KMS-11 (cell line): ENCODE results near the gene SLC7A1.

Experiments
- H2AFZ ChIP-seq: fragments of 200-600 bp; sonication (generic); 2 replicates; pipeline ENCODE4 v1.6.1; 2016; ENCODE audit warnings: antibody characterized with exemption, mixed run types, low read depth
- H3K27ac ChIP-seq: fragments of 200-600 bp; sonication (generic); 2 replicates; pipeline ENCODE4 v1.6.1; 2016; ENCODE audit warnings: mild to moderate bottlenecking, mixed run types
- H3K27me3 ChIP-seq: fragments of 200-600 bp; sonication (generic); 2 replicates; pipeline ENCODE4 v1.6.1; 2017; ENCODE audit warnings: mild to moderate bottlenecking, low read depth, mixed run types, moderate library complexity; ENCODE audit not compliant: insufficient read depth
- H3K36me3 ChIP-seq: fragments of 200-600 bp; sonication (generic); 2 replicates; pipeline ENCODE4 v1.6.1; 2017; ENCODE audit warnings: mild to moderate bottlenecking, mixed run types; ENCODE audit not compliant: insufficient read depth
- H3K4me1 ChIP-seq: fragments of 200-600 bp; sonication (generic); 2 replicates; pipeline ENCODE4 v1.6.1; 2016; ENCODE audit warnings: mild to moderate bottlenecking, low read depth, mixed run types; ENCODE audit not compliant: poor library complexity, severe bottlenecking
- H3K4me2 ChIP-seq: fragments of 200-600 bp; sonication (generic); 2 replicates; pipeline ENCODE4 v1.7.0; 2016; ENCODE audit warnings: mild to moderate bottlenecking, mixed run types
- H3K4me3 ChIP-seq: fragments of 200-600 bp; sonication (generic); IDR thresholded peaks from 2 replicates; pipeline ENCODE4 v1.6.1; 2017; ENCODE audit warnings: low read depth, low read length, mixed read lengths; ENCODE audit not compliant: insufficient read depth
- H3K79me2 ChIP-seq: fragments of 200-600 bp; sonication (generic); 2 replicates; pipeline ENCODE4 v1.6.1; 2016; ENCODE audit warnings: low read depth, mixed run types; ENCODE audit not compliant: insufficient read depth
- H3K9ac ChIP-seq: fragments of 200-600 bp; sonication (generic); 2 replicates; pipeline ENCODE4 v1.6.1; 2016; ENCODE audit warnings: mild to moderate bottlenecking, mixed run types
- H4K20me1 ChIP-seq: fragments of 200-600 bp; sonication (generic); 2 replicates; pipeline ENCODE4 v1.6.1; 2016; ENCODE audit warnings: mild to moderate bottlenecking, mixed run types; ENCODE audit not compliant: insufficient read depth
- TF ChIP-seq, protein P1 (sequence below): fragments of 200-600 bp; sonication (generic); conservative IDR thresholded peaks from 2 replicates; pipeline ENCODE4 v1.6.1; 2017; ENCODE audit warnings: low read depth, mild to moderate bottlenecking, antibody characterized with exemption, low read length, moderate library complexity, mixed read lengths

Gene SLC7A1

DNA sequence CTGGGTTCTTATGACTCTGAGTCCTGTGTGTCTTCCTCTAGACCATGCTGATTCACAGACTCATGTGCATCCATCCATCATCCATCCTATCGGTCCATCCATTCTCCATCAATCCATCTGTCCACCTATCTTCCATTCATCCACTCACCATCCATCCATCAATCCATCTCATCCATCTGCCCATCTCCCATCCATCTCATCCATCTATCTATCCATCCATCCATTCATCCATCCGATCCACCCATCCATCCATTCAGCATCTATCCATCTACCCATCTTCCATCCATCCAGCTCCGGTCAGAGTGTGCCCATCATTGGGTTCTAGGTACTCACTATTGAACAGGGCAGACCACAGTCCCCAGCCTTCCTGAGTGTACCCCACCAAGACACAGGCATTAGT lies 75.6 kb downstream of the SLC7A1 start:
- H4K20me1 ChIP-seq: no peaks in the 10 kb centered on the region
- TF ChIP-seq, protein P1, sequence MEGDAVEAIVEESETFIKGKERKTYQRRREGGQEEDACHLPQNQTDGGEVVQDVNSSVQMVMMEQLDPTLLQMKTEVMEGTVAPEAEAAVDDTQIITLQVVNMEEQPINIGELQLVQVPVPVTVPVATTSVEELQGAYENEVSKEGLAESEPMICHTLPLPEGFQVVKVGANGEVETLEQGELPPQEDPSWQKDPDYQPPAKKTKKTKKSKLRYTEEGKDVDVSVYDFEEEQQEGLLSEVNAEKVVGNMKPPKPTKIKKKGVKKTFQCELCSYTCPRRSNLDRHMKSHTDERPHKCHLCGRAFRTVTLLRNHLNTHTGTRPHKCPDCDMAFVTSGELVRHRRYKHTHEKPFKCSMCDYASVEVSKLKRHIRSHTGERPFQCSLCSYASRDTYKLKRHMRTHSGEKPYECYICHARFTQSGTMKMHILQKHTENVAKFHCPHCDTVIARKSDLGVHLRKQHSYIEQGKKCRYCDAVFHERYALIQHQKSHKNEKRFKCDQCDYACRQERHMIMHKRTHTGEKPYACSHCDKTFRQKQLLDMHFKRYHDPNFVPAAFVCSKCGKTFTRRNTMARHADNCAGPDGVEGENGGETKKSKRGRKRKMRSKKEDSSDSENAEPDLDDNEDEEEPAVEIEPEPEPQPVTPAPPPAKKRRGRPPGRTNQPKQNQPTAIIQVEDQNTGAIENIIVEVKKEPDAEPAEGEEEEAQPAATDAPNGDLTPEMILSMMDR: no peak
- H2AFZ ChIP-seq: no peak overlapping the region
- no peaks in the 10 kb centered on the region for H3K27me3 ChIP-seq
- no peak overlapping the region for H3K4me3 ChIP-seq
- H3K4me2 ChIP-seq: no peak overlapping the region
- no peak overlapping the region for H3K27ac ChIP-seq
- H3K9ac ChIP-seq: no peak overlapping the region
- no peaks in the 10 kb centered on the region for H3K4me1 ChIP-seq
- no peaks in the 10 kb centered on the region for H3K79me2 ChIP-seq
- no peaks in the 10 kb centered on the region for H3K36me3 ChIP-seq

DNA sequence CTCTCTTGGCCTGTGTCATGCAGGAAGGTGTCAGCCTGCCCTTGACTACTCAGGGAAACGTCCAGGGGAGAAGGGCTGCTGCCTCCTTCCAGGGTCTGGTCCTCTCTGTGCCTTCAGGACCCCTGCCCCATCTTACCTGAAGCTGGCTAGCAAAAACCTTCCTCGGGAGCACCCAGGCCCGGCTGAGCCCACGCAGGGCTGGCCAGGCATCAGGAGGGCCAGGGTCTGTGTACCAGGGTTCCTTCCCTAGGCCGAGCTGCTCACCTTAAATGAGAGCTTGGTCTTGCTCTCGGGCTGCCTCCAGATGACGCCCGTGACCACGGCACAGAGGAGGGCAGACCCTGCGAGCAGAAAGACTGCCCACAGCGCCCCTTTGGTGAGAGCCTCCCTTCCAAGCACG lies 78.6 kb downstream of the SLC7A1 start:
- Histone ChIP-seq H3K36me3 (no peaks in the 10 kb centered on the region), H4K20me1 (no peaks in the 10 kb centered on the region), H3K4me2 (no peak overlapping the region), H3K9ac (no peak overlapping the region), H3K4me1 (no peaks in the 10 kb centered on the region), H3K4me3 (no peak overlapping the region), H3K27ac (no peak overlapping the region), H3K27me3 (no peaks in the 10 kb centered on the region), H3K79me2 (no peaks in the 10 kb centered on the region), H2AFZ (no peak overlapping the region)
- TF ChIP-seq, protein P1: no peak

DNA sequence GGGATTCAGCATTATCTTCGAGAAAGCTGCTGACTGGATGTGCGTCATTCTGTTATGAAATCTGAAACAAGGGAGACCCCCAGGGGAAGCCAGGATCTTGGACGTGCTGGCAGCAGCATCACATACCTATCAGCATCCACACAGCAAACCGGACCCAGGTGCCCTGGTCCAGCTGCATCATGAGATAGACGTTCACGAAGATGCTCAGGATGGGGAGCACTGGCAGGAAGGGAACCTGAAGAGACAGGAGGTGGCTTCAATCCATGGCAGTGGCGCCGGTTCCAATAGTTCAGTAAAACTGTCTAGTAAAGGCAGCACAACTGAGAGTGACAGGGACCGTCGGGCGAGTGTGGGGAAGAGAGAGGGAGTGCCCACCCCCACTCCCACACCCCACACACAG lies 79.5 kb downstream of the SLC7A1 start:
- TF ChIP-seq, protein P1: no peak
- no peak overlapping the region for H3K27ac ChIP-seq
- no peak overlapping the region for H2AFZ ChIP-seq
- no peaks in the 10 kb centered on the region for H3K36me3 ChIP-seq
- H3K9ac ChIP-seq: no peak overlapping the region
- H3K4me3 ChIP-seq: no peak overlapping the region
- no peak overlapping the region for H3K4me2 ChIP-seq
- H3K4me1 ChIP-seq: no peaks in the 10 kb centered on the region
- no peaks in the 10 kb centered on the region for H3K79me2 ChIP-seq
- H4K20me1 ChIP-seq: no peaks in the 10 kb centered on the region
- no peaks in the 10 kb centered on the region for H3K27me3 ChIP-seq

DNA sequence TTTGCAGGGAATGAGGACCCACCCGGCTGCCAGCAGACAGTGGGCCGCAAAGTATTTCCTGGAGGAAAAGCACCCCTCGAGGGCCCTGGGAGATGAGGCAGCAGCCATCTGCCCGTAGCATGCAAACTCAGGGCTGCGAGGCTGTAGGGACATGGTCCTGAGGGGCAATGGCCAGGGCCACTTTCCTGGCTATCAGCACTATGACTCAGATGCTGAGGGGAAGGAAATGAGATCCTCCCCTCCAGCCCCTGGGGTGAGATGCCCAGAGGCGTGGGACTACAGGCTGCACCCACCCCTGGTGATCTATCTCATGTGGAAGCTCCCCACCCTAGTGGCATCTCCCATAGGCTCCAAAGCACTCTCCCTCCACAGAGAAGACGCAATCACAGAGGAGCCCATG lies 80.1 kb downstream of the SLC7A1 start:
- TF ChIP-seq, protein P1: no peak
- H4K20me1 ChIP-seq: no peaks in the 10 kb centered on the region
- H3K27ac ChIP-seq: no peak overlapping the region
- H2AFZ ChIP-seq: no peak overlapping the region
- H3K4me1 ChIP-seq: no peaks in the 10 kb centered on the region
- H3K4me3 ChIP-seq: no peak overlapping the region
- no peaks in the 10 kb centered on the region for H3K79me2 ChIP-seq
- H3K9ac ChIP-seq: no peak overlapping the region
- H3K27me3 ChIP-seq: no peaks in the 10 kb centered on the region
- H3K4me2 ChIP-seq: no peak overlapping the region
- H3K36me3 ChIP-seq: no peaks in the 10 kb centered on the region
